H9 (cell line): Measurements from ENCODE around the gene ARHGAP40. TPM values are rescaled to one million over a fixed set of nuclear protein-coding genes. Genes with fewer than 3 reads are reported as not detected.

Experiments used
- DNase-seq: peaks from one replicate; pipeline ENCODE4 v3.0.0-alpha.2; 2017
- H2AFZ ChIP-seq: one replicate; pipeline ENCODE4 v1.6.1; 2013; ENCODE audit warnings: mild to moderate bottlenecking, low read length, control low read depth, moderate library complexity
- H2AK5ac ChIP-seq: 2 replicates; pipeline ENCODE4 v1.6.1; 2013; ENCODE audit warnings: low read length, control low read depth, mixed read lengths; ENCODE audit not compliant: insufficient read length
- H2BK120ac ChIP-seq: one replicate; pipeline ENCODE4 v1.6.1; 2013; ENCODE audit warnings: low read depth, mild to moderate bottlenecking, low read length, control low read depth, inconsistent platforms; ENCODE audit not compliant: poor library complexity, severe bottlenecking
- H2BK12ac ChIP-seq: 2 replicates; pipeline ENCODE4 v1.6.1; 2013; ENCODE audit warnings: low read length, control low read depth, mixed read lengths, low read depth; ENCODE audit not compliant: insufficient read length
- H2BK15ac ChIP-seq: 2 replicates; pipeline ENCODE4 v1.6.1; 2013; ENCODE audit warnings: low read depth, low read length, control low read depth
- H2BK20ac ChIP-seq: one replicate; pipeline ENCODE4 v1.6.1; 2013; ENCODE audit warnings: low read depth, mild to moderate bottlenecking, low read length, control low read depth, inconsistent platforms; ENCODE audit not compliant: poor library complexity, severe bottlenecking
- H2BK5ac ChIP-seq: 2 replicates; pipeline ENCODE4 v1.6.1; 2013; ENCODE audit warnings: low read length, control low read depth, mixed read lengths; ENCODE audit not compliant: insufficient read length
- H3K14ac ChIP-seq: 2 replicates; pipeline ENCODE4 v1.6.1; 2013; ENCODE audit warnings: low read length, control low read depth; ENCODE audit not compliant: insufficient read depth
- H3K18ac ChIP-seq: 2 replicates; pipeline ENCODE4 v1.6.1; 2013; ENCODE audit warnings: low read depth, mild to moderate bottlenecking, mixed read lengths, low read length, control low read depth; ENCODE audit not compliant: insufficient read length
- H3K23ac ChIP-seq: 2 replicates; pipeline ENCODE4 v1.6.1; 2013; ENCODE audit warnings: low read length, control low read depth, mixed read lengths, low read depth; ENCODE audit not compliant: insufficient read length
- H3K23me2 ChIP-seq: 2 replicates; pipeline ENCODE4 v1.6.1; 2013; ENCODE audit warnings: low read depth, mild to moderate bottlenecking, mixed read lengths, low read length, control low read depth; ENCODE audit not compliant: insufficient read length, poor library complexity, severe bottlenecking
- H3K27ac ChIP-seq: 2 replicates; pipeline ENCODE4 v1.5.1; 2013; ENCODE audit warnings: low read length, control low read depth, mixed read lengths, low read depth; ENCODE audit not compliant: insufficient read length
- H3K27me3 ChIP-seq: 2 replicates; pipeline ENCODE4 v1.6.1; 2013; ENCODE audit warnings: low read length, control low read depth, inconsistent platforms; ENCODE audit not compliant: insufficient read depth
- H3K4ac ChIP-seq: 2 replicates; pipeline ENCODE4 v1.6.1; 2013; ENCODE audit warnings: low read depth, mild to moderate bottlenecking, control low read depth, inconsistent platforms, low read length, moderate library complexity
- H3K4me1 ChIP-seq: 2 replicates; pipeline ENCODE4 v1.6.1; 2013; ENCODE audit warnings: low read length, control low read depth, inconsistent platforms; ENCODE audit not compliant: insufficient read depth
- H3K4me2 ChIP-seq: 2 replicates; pipeline ENCODE4 v1.6.1; 2013; ENCODE audit warnings: low read length, control low read depth, mixed read lengths; ENCODE audit not compliant: insufficient read length, insufficient read depth
- H3K56ac ChIP-seq: 2 replicates; pipeline ENCODE4 v1.6.1; 2013; ENCODE audit warnings: low read depth, mild to moderate bottlenecking, mixed read lengths, low read length, control low read depth; ENCODE audit not compliant: insufficient read length
- H3K79me1 ChIP-seq: 2 replicates; pipeline ENCODE4 v1.6.1; 2013; ENCODE audit warnings: low read depth, mild to moderate bottlenecking, moderate library complexity, low read length, control low read depth, inconsistent platforms; ENCODE audit not compliant: insufficient read depth, poor library complexity, severe bottlenecking
- H3K79me2 ChIP-seq: 2 replicates; pipeline ENCODE4 v1.6.1; 2013; ENCODE audit warnings: low read length, control low read depth, inconsistent platforms; ENCODE audit not compliant: insufficient read depth
- H3K9ac ChIP-seq: 2 replicates; pipeline ENCODE4 v1.6.1; 2013; ENCODE audit warnings: low read length, control low read depth, mixed read lengths; ENCODE audit not compliant: insufficient read length; ENCODE audit errors: extremely low read depth
- H3K9me3 ChIP-seq: one replicate; pipeline ENCODE4 v1.6.1; 2013; ENCODE audit warnings: low read depth, low read length, inconsistent platforms; ENCODE audit not compliant: control insufficient read depth
- H3T11ph ChIP-seq: one replicate; pipeline ENCODE4 v1.6.1; 2013; ENCODE audit warnings: mild to moderate bottlenecking, low read length, control low read depth, inconsistent platforms
- H4K20me1 ChIP-seq: one replicate; pipeline ENCODE4 v1.6.1; 2013; ENCODE audit not compliant: control insufficient read depth, insufficient read length, insufficient read depth
- H4K5ac ChIP-seq: 2 replicates; pipeline ENCODE4 v1.6.1; 2013; ENCODE audit warnings: low read depth, mild to moderate bottlenecking, mixed read lengths, low read length, control low read depth; ENCODE audit not compliant: insufficient read length
- H4K8ac ChIP-seq: replicated peaks from 2 replicates; pipeline ENCODE4 v1.6.1; 2013; ENCODE audit warnings: low read length, control low read depth, mixed read lengths, low read depth; ENCODE audit not compliant: insufficient read length
- H4K91ac ChIP-seq: 2 replicates; pipeline ENCODE4 v1.6.1; 2013; ENCODE audit warnings: low read depth, mild to moderate bottlenecking, moderate library complexity, mixed read lengths, low read length, control low read depth; ENCODE audit not compliant: insufficient read length
- H3K27ac Mint-ChIP-seq, 3 experiments: 2 replicates in 2 of 3; 3 replicates in 1 of 3; pipeline ENCODE4 v1.8.0; 2020 to 2021; ENCODE audit warnings: mixed read lengths in 3 of 3, mild to moderate bottlenecking in 1 of 3, moderate library complexity in 1 of 3
- H3K27me3 Mint-ChIP-seq: 2 replicates; pipeline ENCODE4 v1.8.0; 2021; ENCODE audit warnings: low read depth, mild to moderate bottlenecking, moderate library complexity, mixed read lengths
- H3K36me3 Mint-ChIP-seq, 3 experiments: 2 replicates in 2 of 3; 3 replicates in 1 of 3; pipeline ENCODE4 v1.8.0; 2020 to 2021; ENCODE audit warnings: low read depth in 3 of 3, mixed read lengths in 3 of 3; ENCODE audit not compliant: insufficient read depth in 1 of 3
- H3K4me1 Mint-ChIP-seq, 2 experiments: 2 replicates each; pipeline ENCODE4 v1.8.0; 2020; ENCODE audit warnings: mixed read lengths in 2 of 2
- H3K4me3 Mint-ChIP-seq, 2 experiments: 2 replicates in 1 of 2; 3 replicates in 1 of 2; pipeline ENCODE4 v1.8.0; 2020 to 2021; ENCODE audit warnings: mild to moderate bottlenecking in 2 of 2, mixed read lengths in 2 of 2, moderate library complexity in 1 of 2
- H3K9me3 Mint-ChIP-seq, 2 experiments: 2 replicates in 1 of 2; 3 replicates in 1 of 2; pipeline ENCODE4 v1.8.0; 2020; ENCODE audit warnings: mild to moderate bottlenecking in 2 of 2, mixed read lengths in 2 of 2, moderate library complexity in 1 of 2
- CTCF ChIP-seq: fragments of 200-600 bp; sonication (generic); conservative IDR thresholded peaks from 3 replicates; pipeline ENCODE4 v1.8.0; 2021; ENCODE audit warnings: antibody characterized with exemption, mild to moderate bottlenecking
- WGBS: extraction: QIAGEN DNeasy Blood & Tissue Kit; methylation state at CpG from one replicate; pipeline ENCODE4 v1.1.7; 2013; ENCODE audit warnings: missing lambda C conversion rate, low lambda C conversion rate, mixed read lengths; ENCODE audit not compliant: insufficient read length; ENCODE audit errors: extremely low coverage; 5-methylcytosine and 5-hydroxymethylcytosine counted together
- total RNA-seq: library from RNA; stranded (reverse); gene quantifications from 2 replicates; pipeline ENCODE4 v1.2.1, GENCODE V29; 2021

Gene ARHGAP40
- total RNA-seq, 1 experiment from 2014 or later: 0.17 TPM

DNA sequence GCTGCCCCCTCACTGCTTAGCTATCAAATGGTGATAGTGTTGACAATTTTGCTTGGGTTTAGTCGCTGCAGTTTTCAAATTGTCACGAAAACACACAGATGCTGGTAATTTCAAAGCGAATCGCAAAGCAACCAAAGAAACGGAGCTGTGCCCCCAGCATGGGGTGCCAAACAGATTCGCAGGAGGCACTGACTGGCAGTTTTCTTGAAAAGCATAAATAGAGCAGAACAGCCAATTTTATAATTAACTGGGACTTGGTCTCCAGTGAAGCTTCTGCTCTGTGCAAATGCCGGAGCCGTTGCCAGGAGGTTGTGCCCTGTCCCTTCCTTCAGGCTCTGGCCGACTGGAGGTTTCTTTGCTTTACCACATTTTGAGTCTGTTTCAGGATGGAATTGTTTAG, 18.8 kb downstream of the ARHGAP40 start:
- Mint-ChIP-seq H3K4me1 (peaks cover 17 to 18% of the 10 kb centered on the region in 2 experiments), H3K4me3 (no peak overlapping the region), H3K27me3 (peaks cover 2% of the 10 kb centered on the region), H3K27ac (no peak overlapping the region), H3K9me3 (no peaks in the 10 kb centered on the region), H3K36me3 (peaks cover 0 to 1% (median 0%) of the 10 kb centered on the region in 3 experiments; a peak in 3 of 7 replicates)
- H4K91ac ChIP-seq: no peak overlapping the region
- H3K4me1 ChIP-seq: no peaks in the 10 kb centered on the region
- H3K79me1 ChIP-seq: no peaks in the 10 kb centered on the region
- no peak for TF ChIP-seq CTCF
- no peak overlapping the region for H3K14ac ChIP-seq
- no peak overlapping the region for H3K23ac ChIP-seq
- H2AK5ac ChIP-seq: no peak overlapping the region
- H2BK5ac ChIP-seq: no peak overlapping the region
- H4K5ac ChIP-seq: no peak overlapping the region
- H3K23me2 ChIP-seq: no peaks in the 10 kb centered on the region
- no peak overlapping the region for H2AFZ ChIP-seq
- DNase-seq: no peak
- no peak overlapping the region for H2BK12ac ChIP-seq
- H4K8ac ChIP-seq: no peak overlapping the region
- H2BK20ac ChIP-seq: no peak overlapping the region
- H3K18ac ChIP-seq: no peak overlapping the region
- no peaks in the 10 kb centered on the region for H3K79me2 ChIP-seq
- H3K4ac ChIP-seq: no peak overlapping the region
- H3K27me3 ChIP-seq: no peaks in the 10 kb centered on the region
- no peak overlapping the region for H3T11ph ChIP-seq
- H3K9ac ChIP-seq: no peak overlapping the region
- H2BK15ac ChIP-seq: no peak overlapping the region
- no peaks in the 10 kb centered on the region for H3K9me3 ChIP-seq
- no peak overlapping the region for H3K56ac ChIP-seq
- no peak overlapping the region for H3K4me2 ChIP-seq
- H4K20me1 ChIP-seq: no peaks in the 10 kb centered on the region
- no peak overlapping the region for H2BK120ac ChIP-seq
- H3K27ac ChIP-seq: no peak overlapping the region
- WGBS: no CpG with 5 or more reads among the region's 9 CpGs
